ENCODE data around the gene HPGD.

HPGD gene

DNA sequence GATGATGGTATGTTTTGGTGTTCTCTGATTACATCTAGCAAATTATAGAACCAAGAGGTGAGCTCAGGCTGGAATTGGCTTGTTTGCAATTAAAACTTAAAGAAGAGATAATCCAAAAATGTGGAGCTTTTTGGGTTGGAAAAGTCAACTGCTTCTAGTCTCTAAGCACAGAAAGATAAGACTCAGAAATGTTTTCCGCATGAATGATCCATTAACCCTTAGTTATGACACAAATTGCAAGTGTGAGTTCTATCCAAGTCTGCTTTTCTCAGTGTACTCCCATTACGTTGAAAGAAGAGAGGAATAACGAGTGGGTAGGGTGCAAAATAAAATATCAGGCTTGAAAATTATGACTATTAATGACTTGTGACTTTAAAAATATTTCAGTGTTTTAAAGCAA is 38.5 kb downstream of the HPGD start:
- no peaks in the 10 kb centered on the region for H3K9me3 ChIP-seq (ENCODE audit: control insufficient read depth, low read length)
- H3K27me3 ChIP-seq (ENCODE audit: control insufficient read depth, insufficient read depth, low read length, poor library complexity, severe bottlenecking): no peaks in the 10 kb centered on the region
- no peak overlapping the region for H3K4me3 ChIP-seq (ENCODE audit: insufficient read depth, low read depth, low read length)
- no peaks in the 10 kb centered on the region for H3K4me1 ChIP-seq (ENCODE audit: control insufficient read depth, insufficient read depth, low read length)
- H3K36me3 ChIP-seq (ENCODE audit: control insufficient read depth, insufficient read depth, low read length): no peaks in the 10 kb centered on the region
- 94 to 97% methylated on average over 3 of the region's 3 CpGs for WGBS, 2 experiments
- H3K27ac ChIP-seq (ENCODE audit: insufficient read depth, low read depth, low read length, poor library complexity, severe bottlenecking): no peak overlapping the region

DNA sequence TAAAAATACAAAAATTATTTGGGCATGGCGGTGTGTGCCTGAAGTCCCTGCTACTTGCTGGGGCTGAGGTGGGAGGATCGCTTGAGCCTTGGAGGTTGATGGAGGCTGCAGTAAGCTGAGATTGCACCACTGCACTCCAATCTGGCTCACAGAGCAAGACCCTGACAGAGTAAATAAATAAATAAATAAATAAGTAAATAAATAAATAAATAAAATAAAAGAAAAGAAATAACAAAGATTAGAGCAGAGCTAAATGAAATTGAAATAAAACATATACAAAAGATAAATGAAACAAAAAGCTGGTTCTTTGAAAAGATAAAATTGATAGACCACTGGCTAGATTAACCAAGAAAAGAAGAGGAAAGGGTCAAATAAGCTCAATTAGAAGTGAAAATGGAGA is 43.1 kb downstream of the HPGD start:
- Histone ChIP-seq H3K27me3 (ENCODE audit: control insufficient read depth, insufficient read depth, low read length, poor library complexity, severe bottlenecking) (no peaks in the 10 kb centered on the region), H3K36me3 (ENCODE audit: control insufficient read depth, insufficient read depth, low read length) (no peaks in the 10 kb centered on the region), H3K4me1 (ENCODE audit: control insufficient read depth, insufficient read depth, low read length) (no peaks in the 10 kb centered on the region), H3K27ac (ENCODE audit: insufficient read depth, low read depth, low read length, poor library complexity, severe bottlenecking) (no peak overlapping the region), H3K9me3 (ENCODE audit: control insufficient read depth, low read length) (no peaks in the 10 kb centered on the region), H3K4me3 (ENCODE audit: insufficient read depth, low read depth, low read length) (no peak overlapping the region)
- 97 to 100% methylated on average over 2 of the region's 2 CpGs for WGBS, 2 experiments

DNA sequence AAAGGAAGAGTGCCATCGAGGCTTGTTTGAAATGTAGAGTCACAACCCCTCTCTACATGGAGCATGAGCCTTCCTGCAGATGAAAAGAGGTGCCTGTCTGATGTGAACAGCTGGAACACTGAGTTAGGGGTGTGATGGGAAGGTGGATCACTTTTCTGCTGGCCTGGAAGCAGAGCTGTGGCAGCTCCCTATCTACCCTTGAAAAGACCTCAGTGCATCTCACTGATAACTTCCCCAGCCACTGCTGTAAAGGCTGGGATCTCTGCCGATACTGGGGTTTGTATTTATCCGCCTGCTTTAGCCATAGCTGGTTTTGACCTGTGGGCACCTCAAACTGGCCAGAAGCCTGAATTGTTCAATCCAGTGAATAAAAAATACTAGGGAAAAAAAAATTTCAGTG is 46.8 kb downstream of the HPGD start:
- H3K4me1 ChIP-seq (ENCODE audit: control insufficient read depth, insufficient read depth, low read length): no peaks in the 10 kb centered on the region
- H3K27ac ChIP-seq (ENCODE audit: insufficient read depth, low read depth, low read length, poor library complexity, severe bottlenecking): no peak overlapping the region
- H3K4me3 ChIP-seq (ENCODE audit: insufficient read depth, low read depth, low read length): no peak overlapping the region
- H3K9me3 ChIP-seq (ENCODE audit: control insufficient read depth, low read length): no peaks in the 10 kb centered on the region
- no peaks in the 10 kb centered on the region for H3K27me3 ChIP-seq (ENCODE audit: control insufficient read depth, insufficient read depth, low read length, poor library complexity, severe bottlenecking)
- no peaks in the 10 kb centered on the region for H3K36me3 ChIP-seq (ENCODE audit: control insufficient read depth, insufficient read depth, low read length)
- WGBS, 2 experiments: 85 to 97% methylated on average over 3 of the region's 3 CpGs

DNA sequence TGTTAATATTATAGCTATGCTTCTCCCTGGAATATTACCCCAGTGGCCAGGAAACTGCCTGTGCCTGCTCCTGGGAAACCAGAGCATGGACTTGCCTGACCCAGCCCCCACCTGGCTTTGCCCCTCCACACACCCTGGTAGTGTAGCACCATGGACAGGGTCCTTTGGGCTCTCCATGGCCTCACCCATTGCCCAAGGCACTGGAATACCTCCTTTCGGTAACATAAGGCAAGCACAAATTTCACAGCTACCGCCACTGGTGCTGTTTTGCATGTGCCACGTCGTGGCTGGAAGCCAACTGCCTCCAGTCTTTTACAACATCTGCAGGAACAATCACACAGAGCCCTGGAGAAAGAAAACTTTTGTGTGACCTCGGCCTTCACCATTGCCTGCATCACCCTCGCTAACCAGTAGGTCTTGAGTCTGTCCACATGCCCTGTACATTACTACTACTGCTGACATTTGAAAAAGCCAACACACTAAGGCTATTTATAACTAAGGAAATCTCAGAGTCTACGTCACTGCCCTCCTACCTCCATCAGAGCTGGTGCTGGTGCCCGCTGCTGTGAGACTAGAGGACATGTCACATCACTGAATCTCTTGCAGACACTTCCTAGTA is 47.7 kb downstream of the HPGD start:
- WGBS, 2 experiments: 80 to 81% methylated on average over 8 of the region's 8 CpGs
- H3K9me3 ChIP-seq (ENCODE audit: control insufficient read depth, low read length): no peaks in the 10 kb centered on the region
- H3K27ac ChIP-seq (ENCODE audit: insufficient read depth, low read depth, low read length, poor library complexity, severe bottlenecking): no peak overlapping the region
- no peaks in the 10 kb centered on the region for H3K36me3 ChIP-seq (ENCODE audit: control insufficient read depth, insufficient read depth, low read length)
- no peak overlapping the region for H3K4me3 ChIP-seq (ENCODE audit: insufficient read depth, low read depth, low read length)
- H3K4me1 ChIP-seq (ENCODE audit: control insufficient read depth, insufficient read depth, low read length): no peaks in the 10 kb centered on the region
- no peaks in the 10 kb centered on the region for H3K27me3 ChIP-seq (ENCODE audit: control insufficient read depth, insufficient read depth, low read length, poor library complexity, severe bottlenecking)

DNA sequence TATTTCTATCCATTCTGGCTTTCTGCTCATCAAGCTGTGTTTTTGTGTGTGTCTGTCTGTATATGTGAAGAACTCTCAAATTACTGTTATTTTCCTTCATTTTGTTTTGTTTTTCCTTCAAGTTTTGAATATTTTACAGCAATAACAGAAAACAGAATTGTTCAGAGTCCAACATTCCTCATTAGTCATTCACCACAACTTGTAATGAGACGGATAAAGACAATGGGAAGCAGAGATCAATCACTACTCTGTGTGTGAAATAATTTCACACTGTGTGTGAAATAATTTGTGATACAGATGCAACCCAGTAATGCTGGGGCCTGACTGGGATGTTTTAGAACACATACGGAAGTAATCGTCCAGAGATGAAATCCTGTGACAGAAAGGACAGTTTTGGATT is 55.2 kb downstream of the HPGD start:
- no peaks in the 10 kb centered on the region for H3K36me3 ChIP-seq (ENCODE audit: control insufficient read depth, insufficient read depth, low read length)
- no peaks in the 10 kb centered on the region for H3K27me3 ChIP-seq (ENCODE audit: control insufficient read depth, insufficient read depth, low read length, poor library complexity, severe bottlenecking)
- H3K4me3 ChIP-seq (ENCODE audit: insufficient read depth, low read depth, low read length): no peak overlapping the region
- no peaks in the 10 kb centered on the region for H3K4me1 ChIP-seq (ENCODE audit: control insufficient read depth, insufficient read depth, low read length)
- WGBS, 2 experiments: 97 to 100% methylated on average over 1 to 3 of the region's 3 CpGs
- H3K27ac ChIP-seq (ENCODE audit: insufficient read depth, low read depth, low read length, poor library complexity, severe bottlenecking): no peak overlapping the region
- H3K9me3 ChIP-seq (ENCODE audit: control insufficient read depth, low read length): no peaks in the 10 kb centered on the region

DNA sequence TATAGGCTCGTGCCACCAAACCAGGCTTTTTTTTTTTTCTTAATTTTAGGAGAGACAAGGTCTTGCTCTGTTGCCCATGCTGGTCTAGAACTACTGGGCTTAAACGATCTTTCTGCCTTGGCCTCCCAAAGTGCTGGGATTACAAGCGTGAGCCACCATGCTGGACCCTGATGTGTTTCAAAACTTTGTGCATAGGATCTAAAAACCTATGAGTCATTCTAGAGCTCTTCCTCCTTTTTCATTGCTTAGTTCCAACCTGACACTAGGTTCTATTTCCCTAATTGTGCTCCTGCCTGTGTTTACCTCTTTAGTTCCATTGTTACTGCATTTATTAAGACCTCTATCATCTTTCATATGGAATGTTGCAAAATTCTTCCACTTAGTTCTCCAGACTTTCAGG is 57.3 kb downstream of the HPGD start:
- Histone ChIP-seq H3K27me3 (ENCODE audit: control insufficient read depth, insufficient read depth, low read length, poor library complexity, severe bottlenecking) (no peaks in the 10 kb centered on the region), H3K4me1 (ENCODE audit: control insufficient read depth, insufficient read depth, low read length) (no peaks in the 10 kb centered on the region), H3K9me3 (ENCODE audit: control insufficient read depth, low read length) (no peaks in the 10 kb centered on the region), H3K27ac (ENCODE audit: insufficient read depth, low read depth, low read length, poor library complexity, severe bottlenecking) (no peak overlapping the region), H3K36me3 (ENCODE audit: control insufficient read depth, insufficient read depth, low read length) (no peaks in the 10 kb centered on the region), H3K4me3 (ENCODE audit: insufficient read depth, low read depth, low read length) (no peak overlapping the region)
- WGBS, 2 experiments: 84 to 92% methylated on average over 3 of the region's 3 CpGs

DNA sequence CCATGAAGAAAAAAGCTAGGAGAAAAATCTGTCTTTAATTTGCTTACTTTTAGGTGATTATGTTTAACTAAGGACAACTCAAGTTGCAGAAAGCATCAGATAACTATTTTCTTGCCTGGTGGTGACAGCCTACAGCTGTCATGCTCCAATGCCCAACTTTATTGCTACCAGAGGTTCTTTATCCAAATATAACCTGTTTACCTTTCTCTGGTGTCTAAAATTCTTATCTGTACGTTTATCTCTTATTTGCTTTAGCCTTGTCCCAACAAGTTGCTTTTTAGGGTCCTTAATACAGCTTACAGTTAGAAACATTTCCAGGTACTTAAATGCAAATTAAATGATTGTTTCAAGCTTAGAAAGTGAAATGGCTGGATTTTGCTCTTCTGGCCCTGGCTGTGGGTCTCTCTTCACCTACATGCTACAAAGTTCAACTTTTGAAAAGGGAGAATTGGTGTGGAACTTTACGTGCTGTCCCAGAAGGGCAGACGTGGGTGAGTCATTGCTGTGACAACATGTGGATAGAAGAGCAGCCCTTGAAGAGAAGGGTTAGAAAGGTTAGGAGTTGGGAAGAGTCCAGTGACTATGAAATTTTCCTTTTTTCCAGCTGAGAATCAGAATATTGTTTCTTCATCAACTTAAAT is 60.7 kb downstream of the HPGD start:
- Histone ChIP-seq H3K27me3 (ENCODE audit: control insufficient read depth, insufficient read depth, low read length, poor library complexity, severe bottlenecking) (no peaks in the 10 kb centered on the region), H3K27ac (ENCODE audit: insufficient read depth, low read depth, low read length, poor library complexity, severe bottlenecking) (no peak overlapping the region), H3K4me1 (ENCODE audit: control insufficient read depth, insufficient read depth, low read length) (no peaks in the 10 kb centered on the region), H3K36me3 (ENCODE audit: control insufficient read depth, insufficient read depth, low read length) (no peaks in the 10 kb centered on the region), H3K4me3 (ENCODE audit: insufficient read depth, low read depth, low read length) (no peak overlapping the region), H3K9me3 (ENCODE audit: control insufficient read depth, low read length) (no peaks in the 10 kb centered on the region)
- WGBS, 2 experiments: 82 to 90% methylated on average over 3 of the region's 3 CpGs

DNA sequence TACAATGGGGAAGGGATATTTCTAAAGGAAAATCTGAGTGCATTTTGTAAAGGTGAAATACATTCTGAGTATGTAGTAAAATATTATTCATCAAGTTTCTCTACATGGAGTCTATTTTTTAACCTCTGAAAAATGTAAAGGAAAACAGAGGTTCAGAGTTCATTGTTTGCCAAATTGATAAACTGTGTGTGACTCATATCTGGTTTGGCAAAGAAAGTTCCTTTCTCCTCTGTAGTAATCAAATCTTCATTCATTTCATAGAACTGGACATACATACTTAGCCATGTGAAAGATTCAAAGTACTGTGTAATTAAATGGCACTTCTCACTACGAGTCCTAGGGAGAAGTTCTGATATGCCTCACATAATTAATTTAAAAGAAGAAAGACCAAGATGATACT is 61.6 kb downstream of the HPGD start:
- H3K27me3 ChIP-seq (ENCODE audit: control insufficient read depth, insufficient read depth, low read length, poor library complexity, severe bottlenecking): no peaks in the 10 kb centered on the region
- no peaks in the 10 kb centered on the region for H3K4me1 ChIP-seq (ENCODE audit: control insufficient read depth, insufficient read depth, low read length)
- H3K36me3 ChIP-seq (ENCODE audit: control insufficient read depth, insufficient read depth, low read length): no peaks in the 10 kb centered on the region
- H3K9me3 ChIP-seq (ENCODE audit: control insufficient read depth, low read length): no peaks in the 10 kb centered on the region
- H3K27ac ChIP-seq (ENCODE audit: insufficient read depth, low read depth, low read length, poor library complexity, severe bottlenecking): no peak overlapping the region
- WGBS, 2 experiments: 67% methylated on average over 1 of the region's 1 CpG; no CpG with 5 or more reads in 1 of the 2 experiments
- H3K4me3 ChIP-seq (ENCODE audit: insufficient read depth, low read depth, low read length): no peak overlapping the region

DNA sequence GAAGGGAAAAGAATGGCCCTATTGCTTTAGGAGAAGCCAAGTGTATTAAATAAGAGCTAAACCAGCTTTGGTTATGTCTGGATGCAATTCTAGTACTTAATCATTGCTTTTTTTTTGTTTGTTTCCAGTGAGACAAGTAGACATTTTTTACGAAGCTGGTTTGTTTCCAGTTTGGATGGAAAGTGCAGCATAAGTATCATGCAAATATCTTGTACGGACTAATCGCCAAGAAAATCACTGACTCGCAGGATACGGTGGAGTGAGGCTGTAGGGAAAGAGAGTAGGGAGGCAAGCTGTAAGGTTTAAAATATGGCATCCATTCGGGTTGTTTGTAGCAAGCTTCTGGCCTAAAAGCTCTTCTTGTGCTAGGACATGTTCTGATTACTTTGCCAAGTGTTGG is 64.8 kb downstream of the HPGD start:
- Histone ChIP-seq H3K4me3 (ENCODE audit: insufficient read depth, low read depth, low read length) (no peak overlapping the region), H3K4me1 (ENCODE audit: control insufficient read depth, insufficient read depth, low read length) (no peaks in the 10 kb centered on the region), H3K27me3 (ENCODE audit: control insufficient read depth, insufficient read depth, low read length, poor library complexity, severe bottlenecking) (no peaks in the 10 kb centered on the region), H3K36me3 (ENCODE audit: control insufficient read depth, insufficient read depth, low read length) (no peaks in the 10 kb centered on the region), H3K9me3 (ENCODE audit: control insufficient read depth, low read length) (no peaks in the 10 kb centered on the region), H3K27ac (ENCODE audit: insufficient read depth, low read depth, low read length, poor library complexity, severe bottlenecking) (no peak overlapping the region)
- 94% methylated on average over 6 of the region's 6 CpGs for WGBS, 2 experiments

DNA sequence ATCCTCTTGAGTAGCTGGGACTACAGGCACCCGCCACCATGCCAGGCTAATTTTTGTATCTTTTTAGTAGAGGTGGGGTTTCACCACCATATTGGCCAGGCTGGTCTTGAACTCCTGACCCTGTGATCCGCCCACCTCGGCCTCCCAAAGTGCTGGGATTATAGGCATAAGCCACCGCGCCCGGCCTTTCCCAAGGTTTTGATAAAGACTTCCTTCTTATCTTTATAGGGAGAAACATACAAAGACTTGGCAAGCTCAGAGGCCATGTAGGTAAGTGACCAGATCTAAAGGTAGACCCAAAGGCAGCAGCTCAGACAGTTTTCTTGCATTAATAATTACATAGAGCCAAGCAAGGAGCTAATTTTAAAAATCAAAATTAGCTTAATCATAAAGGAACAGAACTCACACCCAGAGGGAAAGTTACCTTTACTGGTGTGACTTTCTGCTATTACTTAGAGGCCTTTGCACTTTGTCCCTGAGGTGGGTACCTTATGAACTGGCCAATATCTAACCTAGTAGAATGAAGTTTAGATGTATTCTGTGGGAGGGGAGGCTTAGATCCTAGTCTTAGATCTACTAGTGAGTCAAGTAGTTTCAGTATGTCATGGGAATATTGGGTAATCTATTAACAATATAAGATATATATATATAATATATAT is 67.3 kb downstream of the HPGD start:
- Histone ChIP-seq H3K4me1 (ENCODE audit: control insufficient read depth, insufficient read depth, low read length) (no peaks in the 10 kb centered on the region), H3K27me3 (ENCODE audit: control insufficient read depth, insufficient read depth, low read length, poor library complexity, severe bottlenecking) (no peaks in the 10 kb centered on the region), H3K27ac (ENCODE audit: insufficient read depth, low read depth, low read length, poor library complexity, severe bottlenecking) (no peak overlapping the region), H3K4me3 (ENCODE audit: insufficient read depth, low read depth, low read length) (no peak overlapping the region), H3K36me3 (ENCODE audit: control insufficient read depth, insufficient read depth, low read length) (no peaks in the 10 kb centered on the region), H3K9me3 (ENCODE audit: control insufficient read depth, low read length) (no peaks in the 10 kb centered on the region)
- 96 to 98% methylated on average over 6 of the region's 6 CpGs for WGBS, 2 experiments
